Fibroblast of skin of right quadriceps (primary cell): ENCODE measurements around the gene LAMC2.
A peak's percentile ranks its signal among the peaks of the same experiment; 100 is the strongest.

Source experiments
- DNase-seq: peaks from one replicate; pipeline ENCODE4 v3.0.0-alpha.2; 2013

The LAMC2 gene

GRCh38 chr1:183175631-183176030 is 10.4 kb upstream of the LAMC2 start:
- DNase-seq = no peak

GRCh38 chr1:183178545-183178944 is 7.5 kb upstream of the LAMC2 start:
- peak; percentile 25 for DNase-seq

GRCh38 chr1:183179033-183179432 is 7.0 kb upstream of the LAMC2 start:
- no peak for DNase-seq

- peak; percentile 93 for DNase-seq
Observed at GRCh38 chr1:183180218-183180617, 5.8 kb upstream of the LAMC2 start.

- peak; percentile 89 for DNase-seq
Observed at GRCh38 chr1:183180634-183181056, 5.4 kb upstream of the LAMC2 start.

- no peak for DNase-seq
Observed at GRCh38 chr1:183186841-183187240, 777 bp downstream of the LAMC2 start.

- DNase-seq = no peak
Observed at GRCh38 chr1:183188240-183188639, 2.2 kb downstream of the LAMC2 start.

- DNase-seq = peak; percentile 92
Observed at GRCh38 chr1:183191833-183192232, 5.8 kb downstream of the LAMC2 start.

GRCh38 chr1:183193963-183194525 is 8.0 kb downstream of the LAMC2 start:
- no peak for DNase-seq

- no peak for DNase-seq
Observed at GRCh38 chr1:183194527-183195141, 8.6 kb downstream of the LAMC2 start.

GRCh38 chr1:183195142-183195574 is 9.1 kb downstream of the LAMC2 start:
- no peak for DNase-seq

- DNase-seq = no peak
Observed at GRCh38 chr1:183197762-183198161, 11.7 kb downstream of the LAMC2 start.

GRCh38 chr1:183198463-183198862 is 12.4 kb downstream of the LAMC2 start:
- DNase-seq = peak; percentile 65

GRCh38 chr1:183199304-183199703 is 13.2 kb downstream of the LAMC2 start:
- no peak for DNase-seq

- DNase-seq = no peak
Observed at GRCh38 chr1:183200451-183200850, 14.4 kb downstream of the LAMC2 start.

- DNase-seq = no peak
Observed at GRCh38 chr1:183203094-183203493, 17.0 kb downstream of the LAMC2 start.

- peak; percentile 69 for DNase-seq
Observed at GRCh38 chr1:183205196-183205781, 19.2 kb downstream of the LAMC2 start.

GRCh38 chr1:183206538-183207122 is 20.6 kb downstream of the LAMC2 start:
- no peak for DNase-seq

GRCh38 chr1:183209533-183210158 is 23.6 kb downstream of the LAMC2 start:
- DNase-seq = peak; percentile 78

GRCh38 chr1:183210681-183211080 is 24.6 kb downstream of the LAMC2 start:
- DNase-seq = no peak

- no peak for DNase-seq
Observed at GRCh38 chr1:183212870-183213269, 26.8 kb downstream of the LAMC2 start.

- DNase-seq = no peak
Observed at GRCh38 chr1:183214021-183214970, 28.2 kb downstream of the LAMC2 start.
